Ectodermal cell (in vitro differentiated cells): ENCODE measurements around the gene LONRF2.

Source experiments
- H3K27ac ChIP-seq: 2 replicates; pipeline ENCODE4 v1.7.0; 2013; ENCODE audit warnings: mild to moderate bottlenecking, low read depth, low read length; ENCODE audit not compliant: insufficient read depth, poor library complexity, severe bottlenecking
- H3K27me3 ChIP-seq: 2 replicates; pipeline ENCODE4 v1.7.0; 2013; ENCODE audit warnings: mild to moderate bottlenecking, low read length; ENCODE audit not compliant: insufficient read depth, control insufficient read depth, poor library complexity, severe bottlenecking
- H3K36me3 ChIP-seq: one replicate; pipeline ENCODE4 v1.7.0; 2013; ENCODE audit warnings: low read length; ENCODE audit not compliant: control insufficient read depth, insufficient read depth
- H3K4me1 ChIP-seq: one replicate; pipeline ENCODE4 v1.7.0; 2013; ENCODE audit warnings: low read length; ENCODE audit not compliant: control insufficient read depth, insufficient read depth
- H3K4me3 ChIP-seq: 2 replicates; pipeline ENCODE4 v1.7.0; 2013; ENCODE audit warnings: low read depth, low read length, control low read depth; ENCODE audit not compliant: insufficient read depth
- H3K9me3 ChIP-seq: 2 replicates; pipeline ENCODE4 v1.7.0; 2013; ENCODE audit warnings: mild to moderate bottlenecking, low read length, moderate library complexity; ENCODE audit not compliant: control insufficient read depth
- WGBS, 2 experiments: methylation state at CpG; one replicate each; pipeline ENCODE4 v1.1.7; 2013; ENCODE audit warnings: missing lambda C conversion rate in 2 of 2; 5-methylcytosine and 5-hydroxymethylcytosine counted together

The LONRF2 gene

DNA sequence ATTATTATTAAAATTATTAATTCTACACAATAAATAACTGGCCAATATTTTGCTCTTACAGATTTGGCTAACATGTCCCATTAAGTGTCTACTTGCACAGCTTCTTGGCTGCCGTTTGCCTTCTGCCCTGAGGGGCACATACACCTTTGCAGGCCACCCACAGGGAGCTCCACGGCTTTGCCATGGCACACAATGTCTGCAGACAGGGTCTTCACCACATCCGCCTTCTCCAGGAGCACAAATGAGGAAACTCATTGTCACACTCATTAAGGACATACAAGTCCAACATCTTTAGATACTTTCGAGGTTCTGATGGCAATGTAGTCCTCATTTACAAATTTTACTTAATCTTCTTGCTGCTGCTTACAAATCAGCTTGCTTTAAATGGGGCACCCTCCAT, 45.6 kb downstream of the LONRF2 start:
- no peaks in the 10 kb centered on the region for H3K36me3 ChIP-seq
- peaks cover 4% of the 10 kb centered on the region for H3K4me1 ChIP-seq
- H3K4me3 ChIP-seq: no peak overlapping the region
- H3K27ac ChIP-seq: no peak overlapping the region
- H3K27me3 ChIP-seq: no peaks in the 10 kb centered on the region
- WGBS, 2 experiments: 90% methylated on average over 4 of the region's 4 CpGs
- no peaks in the 10 kb centered on the region for H3K9me3 ChIP-seq

DNA sequence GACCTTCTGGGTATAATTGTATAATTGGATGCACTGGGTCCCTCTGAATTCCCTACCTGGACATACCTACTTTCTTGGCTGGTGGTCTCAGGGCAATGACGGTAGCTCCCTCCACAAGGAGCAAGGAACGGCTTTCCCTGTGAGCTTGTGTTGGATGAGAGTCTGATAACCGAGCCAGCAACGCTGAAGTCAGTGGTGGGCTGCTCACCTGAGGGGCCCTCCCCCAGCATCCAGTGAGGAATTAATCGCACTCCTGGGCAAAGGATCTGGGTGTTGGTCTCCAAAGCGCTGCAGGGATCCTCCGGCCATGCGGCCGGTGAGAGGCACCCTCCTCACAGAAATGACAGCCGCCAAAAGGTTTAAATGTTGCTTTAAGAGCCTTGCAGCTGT, 47.1 kb downstream of the LONRF2 start:
- Histone ChIP-seq H3K4me1 (no peaks in the 10 kb centered on the region), H3K27me3 (no peaks in the 10 kb centered on the region), H3K4me3 (no peak overlapping the region), H3K27ac (no peak overlapping the region), H3K36me3 (no peaks in the 10 kb centered on the region), H3K9me3 (no peaks in the 10 kb centered on the region)
- WGBS, 2 experiments: 71 to 76% methylated on average over 10 of the region's 10 CpGs

DNA sequence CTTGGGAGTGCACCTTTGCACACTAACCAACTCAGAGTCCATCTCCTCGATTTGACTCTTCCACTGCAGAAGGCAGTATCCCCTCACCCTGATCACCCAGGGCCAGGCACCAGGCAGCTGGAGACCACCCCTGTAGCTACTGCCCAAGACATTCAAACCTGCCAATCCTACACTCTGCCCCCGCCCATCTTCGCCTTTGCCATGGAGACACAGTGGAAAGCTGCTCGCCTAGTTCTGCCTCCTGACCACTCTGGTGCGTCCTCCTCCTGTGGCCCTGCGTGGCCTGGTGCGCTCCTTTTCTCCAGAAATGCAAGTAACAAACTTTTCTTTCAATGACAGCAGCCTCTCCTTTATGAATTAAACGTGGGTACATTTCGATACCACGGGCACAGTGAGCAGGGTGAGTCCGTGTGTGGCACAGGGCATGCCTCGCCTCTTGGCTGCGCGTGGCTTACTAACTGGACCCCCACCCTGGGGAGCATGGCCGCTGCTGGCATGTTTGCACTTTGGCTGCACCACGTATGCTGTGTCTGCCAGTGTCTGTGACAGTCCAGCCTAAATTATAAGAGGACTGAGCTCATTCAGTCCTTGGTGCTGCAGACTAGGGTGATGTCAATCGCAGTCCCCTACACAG, 47.6 kb downstream of the LONRF2 start:
- no peaks in the 10 kb centered on the region for H3K36me3 ChIP-seq
- no peak overlapping the region for H3K27ac ChIP-seq
- H3K9me3 ChIP-seq: no peaks in the 10 kb centered on the region
- H3K4me1 ChIP-seq: no peaks in the 10 kb centered on the region
- H3K4me3 ChIP-seq: no peak overlapping the region
- no peaks in the 10 kb centered on the region for H3K27me3 ChIP-seq
- 93 to 95% methylated on average over 17 of the region's 17 CpGs for WGBS, 2 experiments

DNA sequence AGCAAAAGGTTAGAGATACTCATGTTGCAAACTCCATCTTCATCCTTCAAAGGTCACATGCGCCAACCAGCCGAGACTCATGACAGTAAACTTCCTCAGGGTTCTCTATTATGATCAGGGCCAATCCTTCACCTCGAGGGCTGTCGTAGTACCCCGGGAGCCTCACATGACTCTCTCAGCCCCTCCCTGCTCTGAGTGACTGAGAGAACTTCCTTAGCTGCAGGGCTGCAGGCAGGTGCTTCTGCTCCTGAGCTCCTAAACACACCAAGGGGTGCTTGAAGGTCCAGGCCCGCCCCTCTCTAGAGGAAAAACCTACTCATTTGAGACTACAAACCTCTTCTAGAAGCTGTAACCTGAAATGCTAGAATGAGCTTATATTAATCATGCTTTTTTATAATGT, 48.2 kb downstream of the LONRF2 start:
- no peaks in the 10 kb centered on the region for H3K27me3 ChIP-seq
- 74 to 77% methylated on average over 6 of the region's 6 CpGs for WGBS, 2 experiments
- H3K4me3 ChIP-seq: no peak overlapping the region
- H3K27ac ChIP-seq: no peak overlapping the region
- H3K4me1 ChIP-seq: no peaks in the 10 kb centered on the region
- H3K9me3 ChIP-seq: no peaks in the 10 kb centered on the region
- H3K36me3 ChIP-seq: no peaks in the 10 kb centered on the region

DNA sequence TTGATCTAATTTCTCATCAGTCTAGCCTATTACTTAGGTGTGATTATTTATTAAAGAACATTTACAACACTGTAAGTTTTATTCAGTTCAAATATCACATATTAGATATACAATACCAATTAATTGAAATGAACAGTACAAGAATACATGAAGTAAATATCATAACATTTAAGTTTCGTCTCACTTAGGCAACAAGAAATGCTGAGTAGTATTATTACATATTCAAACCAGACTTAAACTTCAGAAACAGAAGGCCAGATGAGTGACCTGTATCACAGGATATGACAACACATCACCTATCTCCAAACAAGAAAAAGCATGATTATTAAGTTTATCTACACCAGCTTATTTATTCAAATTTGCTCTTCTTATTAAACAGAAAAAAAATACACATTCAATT, 48.9 kb downstream of the LONRF2 start:
- Histone ChIP-seq H3K9me3 (no peaks in the 10 kb centered on the region), H3K4me1 (no peaks in the 10 kb centered on the region), H3K27me3 (no peaks in the 10 kb centered on the region), H3K27ac (no peak overlapping the region), H3K4me3 (no peak overlapping the region), H3K36me3 (no peaks in the 10 kb centered on the region)
- WGBS, 2 experiments: 100% methylated on average over 1 of the region's 1 CpG

DNA sequence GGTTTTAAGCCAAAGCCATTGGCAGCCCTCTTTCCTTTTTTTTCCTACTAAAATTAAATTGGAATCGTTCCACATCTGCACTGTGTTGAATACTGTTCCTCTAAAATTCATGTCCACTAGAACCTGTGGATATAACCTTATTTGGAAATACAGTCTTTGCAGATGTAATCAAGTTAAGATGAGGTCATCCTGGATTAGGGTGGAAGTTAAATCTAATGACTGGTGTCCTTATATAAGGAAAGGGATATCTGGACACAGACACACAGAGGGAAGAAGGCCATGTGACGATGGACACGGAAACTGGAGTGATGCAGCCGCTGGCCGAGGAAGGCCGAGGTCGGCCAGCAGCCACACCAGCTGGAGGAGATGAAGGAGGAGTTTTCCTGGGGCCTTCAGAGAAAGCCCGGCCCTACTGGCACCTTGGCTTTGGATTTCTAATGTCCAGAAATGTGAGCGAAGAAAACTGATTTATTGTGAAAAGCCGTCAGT, 49.4 kb downstream of the LONRF2 start:
- H3K36me3 ChIP-seq: no peaks in the 10 kb centered on the region
- H3K4me1 ChIP-seq: no peaks in the 10 kb centered on the region
- no peak overlapping the region for H3K4me3 ChIP-seq
- no peaks in the 10 kb centered on the region for H3K9me3 ChIP-seq
- H3K27me3 ChIP-seq: no peaks in the 10 kb centered on the region
- WGBS, 2 experiments: 94 to 97% methylated on average over 10 of the region's 10 CpGs
- H3K27ac ChIP-seq: no peak overlapping the region

DNA sequence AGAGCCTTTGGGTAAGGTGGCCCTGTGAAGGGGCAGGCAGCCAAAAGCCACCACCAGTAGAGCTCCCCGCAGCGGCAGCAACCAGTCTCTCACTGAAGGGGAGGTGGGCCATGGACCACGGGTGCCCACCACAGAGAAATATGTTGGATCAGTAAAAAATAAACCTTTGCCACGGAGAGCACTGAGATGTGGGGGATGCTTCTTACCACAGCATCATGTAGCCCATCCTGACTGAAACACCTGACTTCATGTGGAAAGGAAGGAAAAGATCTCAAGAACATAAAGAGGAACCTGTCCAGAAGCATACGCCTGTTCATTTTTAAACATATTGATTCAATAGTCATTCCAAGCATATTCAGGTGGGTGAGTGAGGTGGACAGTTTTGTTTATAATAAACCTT, 51.1 kb downstream of the LONRF2 start:
- 91 to 99% methylated on average over 4 of the region's 5 CpGs for WGBS, 2 experiments

DNA sequence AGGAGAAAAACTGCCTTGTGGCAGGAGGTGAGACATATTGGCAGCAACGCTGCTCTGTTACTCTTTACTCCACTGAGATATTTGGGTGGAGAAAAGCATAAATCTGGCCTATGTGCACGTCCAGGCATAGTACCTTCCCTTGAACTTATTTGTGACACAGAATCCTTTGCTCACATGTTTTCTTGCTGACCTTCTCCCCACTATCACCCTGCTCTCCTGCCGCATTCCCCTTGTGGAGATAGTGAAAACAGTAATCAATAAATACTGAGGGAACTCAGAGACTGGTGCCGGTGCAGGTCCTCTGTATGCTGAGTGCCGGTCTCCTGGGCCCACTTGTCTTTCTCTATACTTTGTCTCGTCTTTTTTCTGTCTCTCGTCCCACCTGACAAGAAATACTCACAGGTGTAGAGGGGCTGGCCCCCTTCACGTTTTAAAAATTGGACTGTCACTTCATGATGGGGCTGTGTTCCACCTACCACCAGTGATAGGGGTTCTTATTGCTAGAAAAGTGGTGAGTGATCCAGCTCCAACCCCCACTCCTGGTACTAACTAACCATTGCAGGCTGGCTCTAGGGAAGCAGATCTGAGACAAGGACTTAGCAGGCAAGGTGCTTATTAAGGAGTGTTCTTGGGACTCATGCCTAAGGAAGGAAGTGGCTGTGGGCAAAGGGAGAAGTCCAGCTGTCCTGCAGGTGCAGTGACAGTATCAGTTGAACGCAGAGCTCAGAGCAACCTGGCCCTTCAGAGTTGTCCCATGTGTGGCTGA, 51.7 kb downstream of the LONRF2 start:
- Histone ChIP-seq H3K27me3 (no peaks in the 10 kb centered on the region), H3K36me3 (no peaks in the 10 kb centered on the region), H3K27ac (no peak overlapping the region), H3K9me3 (no peaks in the 10 kb centered on the region), H3K4me1 (no peaks in the 10 kb centered on the region), H3K4me3 (no peak overlapping the region)
- WGBS, 2 experiments: 93 to 94% methylated on average over 9 of the region's 9 CpGs

More for the DNA sequence above, 51.1 kb downstream of the LONRF2 start:
- Histone ChIP-seq H3K4me3 (no peak overlapping the region), H3K27ac (no peak overlapping the region), H3K9me3 (no peaks in the 10 kb centered on the region), H3K4me1 (no peaks in the 10 kb centered on the region), H3K27me3 (no peaks in the 10 kb centered on the region), H3K36me3 (no peaks in the 10 kb centered on the region)

DNA sequence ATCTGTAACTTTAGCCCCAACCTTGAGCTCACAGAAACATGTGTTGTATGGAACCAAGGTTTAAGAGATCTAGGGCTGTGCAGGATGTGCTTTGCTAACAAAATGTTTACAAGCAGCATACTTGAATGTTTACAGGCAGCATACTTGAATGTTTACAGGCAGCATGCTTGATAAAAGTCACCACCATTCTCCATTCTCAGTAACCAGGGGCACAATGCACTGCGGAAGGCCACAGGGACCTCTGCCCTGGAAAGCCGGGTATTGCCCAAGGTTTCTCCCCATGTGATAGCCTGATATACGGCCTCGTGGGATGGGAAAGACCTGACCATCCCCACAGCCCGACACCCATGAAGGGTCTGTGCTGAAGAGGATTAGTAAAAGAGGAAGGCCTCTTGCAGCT, 52.4 kb downstream of the LONRF2 start:
- Histone ChIP-seq H3K4me3 (no peak overlapping the region), H3K9me3 (no peaks in the 10 kb centered on the region), H3K4me1 (no peaks in the 10 kb centered on the region), H3K27me3 (no peaks in the 10 kb centered on the region), H3K36me3 (no peaks in the 10 kb centered on the region), H3K27ac (no peak overlapping the region)
- WGBS, 2 experiments: 86 to 87% methylated on average over 5 of the region's 5 CpGs

DNA sequence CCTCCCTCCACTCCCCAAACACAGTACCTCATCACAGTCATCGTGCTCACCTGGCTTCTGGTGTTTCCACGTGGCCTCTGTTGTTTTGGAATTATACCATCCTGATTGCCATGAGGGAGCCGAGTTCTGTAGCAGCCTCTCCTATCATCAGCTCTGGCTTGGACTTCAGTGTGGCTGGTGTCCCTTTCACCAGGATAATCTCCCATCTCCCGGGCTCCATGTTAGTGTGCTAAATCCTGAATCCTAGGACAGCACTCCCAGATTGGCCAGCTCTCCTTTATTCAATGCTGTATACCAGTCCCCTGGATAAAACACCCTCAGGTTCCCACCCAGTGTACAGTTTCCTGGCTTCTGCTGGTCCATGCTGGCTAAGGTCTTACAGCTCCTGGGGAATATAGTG, 53.3 kb downstream of the LONRF2 start:
- Histone ChIP-seq H3K36me3 (no peaks in the 10 kb centered on the region), H3K4me1 (no peaks in the 10 kb centered on the region), H3K27ac (no peak overlapping the region), H3K4me3 (no peak overlapping the region), H3K9me3 (no peaks in the 10 kb centered on the region), H3K27me3 (no peaks in the 10 kb centered on the region)
- 92 to 93% methylated on average over 4 of the region's 4 CpGs for WGBS, 2 experiments
